Neural progenitor cell (in vitro differentiated cells): ENCODE data around the gene AP3S2. TPM values are rescaled to one million over a fixed set of nuclear protein-coding genes. Genes with fewer than 3 reads are reported as not detected.

Experiments
- DNase-seq: peaks from one replicate; pipeline ENCODE4 v3.0.0-alpha.2; 2016; ENCODE audit warnings: low spot score
- H2AFZ ChIP-seq: fragments of 200-600 bp; sonication (generic); replicated peaks from 2 replicates; pipeline ENCODE4 v1.6.1; 2016; ENCODE audit warnings: antibody characterized with exemption
- H3F3A ChIP-seq: fragments of 200-600 bp; sonication (generic); 2 replicates; pipeline ENCODE4 v1.6.1; 2016; ENCODE audit warnings: antibody characterized with exemption, low read depth
- H3K27ac ChIP-seq: fragments of 200-600 bp; sonication (generic); 2 replicates; pipeline ENCODE4 v1.5.1; 2016; ENCODE audit warnings: mild to moderate bottlenecking
- H3K27me3 ChIP-seq: fragments of 200-600 bp; sonication (generic); 2 replicates; pipeline ENCODE4 v1.6.1; 2016; ENCODE audit warnings: mild to moderate bottlenecking, moderate library complexity
- H3K36me3 ChIP-seq: fragments of 200-600 bp; sonication (generic); 2 replicates; pipeline ENCODE4 v1.5.1; 2016
- H3K4me1 ChIP-seq: fragments of 200-600 bp; sonication (generic); 2 replicates; pipeline ENCODE4 v1.6.1; 2016; ENCODE audit warnings: mixed run types
- H3K4me2 ChIP-seq: fragments of 200-600 bp; sonication (generic); 2 replicates; pipeline ENCODE4 v1.6.1; 2016
- H3K4me3 ChIP-seq: fragments of 200-600 bp; sonication (generic); 2 replicates; pipeline ENCODE4 v1.5.1; 2016
- H3K79me2 ChIP-seq: fragments of 200-600 bp; sonication (generic); 2 replicates; pipeline ENCODE4 v1.6.1; 2016; ENCODE audit warnings: low read depth
- H3K9ac ChIP-seq: fragments of 200-600 bp; sonication (generic); 2 replicates; pipeline ENCODE4 v1.6.1; 2016
- H3K9me3 ChIP-seq: fragments of 200-600 bp; sonication (generic); 2 replicates; pipeline ENCODE4 v1.5.1; 2016; ENCODE audit warnings: low read depth
- H4K20me1 ChIP-seq: fragments of 200-600 bp; sonication (generic); 2 replicates; pipeline ENCODE4 v1.6.1; 2016; ENCODE audit warnings: low read depth
- H3K27ac Mint-ChIP-seq: 3 replicates; pipeline ENCODE4 v1.8.0; 2021; ENCODE audit warnings: mixed read lengths
- H3K27me3 Mint-ChIP-seq: 2 replicates; pipeline ENCODE4 v1.8.0; 2022; ENCODE audit warnings: low read depth, mild to moderate bottlenecking, inconsistent platforms, moderate library complexity, mixed read lengths; ENCODE audit not compliant: insufficient read depth
- H3K36me3 Mint-ChIP-seq: 3 replicates; pipeline ENCODE4 v1.8.0; 2021; ENCODE audit warnings: mixed read lengths
- H3K4me1 Mint-ChIP-seq: 3 replicates; pipeline ENCODE4 v1.8.0; 2021; ENCODE audit warnings: mixed read lengths
- H3K4me3 Mint-ChIP-seq: 3 replicates; pipeline ENCODE4 v1.8.0; 2021; ENCODE audit warnings: mild to moderate bottlenecking, moderate library complexity, mixed read lengths
- H3K9me3 Mint-ChIP-seq: 3 replicates; pipeline ENCODE4 v1.8.0; 2020; ENCODE audit warnings: mixed read lengths
- CTCF ChIP-seq: fragments of 200-600 bp; sonication (generic); IDR thresholded peaks from 2 replicates; pipeline ENCODE4 v1.5.1; 2017; ENCODE audit warnings: antibody characterized with exemption, mild to moderate bottlenecking
- EZH2 ChIP-seq: fragments of 200-600 bp; sonication (generic); IDR thresholded peaks from 2 replicates; pipeline ENCODE4 v1.6.1; 2017; ENCODE audit warnings: antibody characterized with exemption, mild to moderate bottlenecking, moderate library complexity
- EZH2phosphoT487 ChIP-seq: fragments of 200-600 bp; sonication (generic); IDR thresholded peaks from 2 replicates; pipeline ENCODE4 v1.6.1; 2017; ENCODE audit warnings: antibody characterized with exemption
- total RNA-seq: library from RNA; depleted of rRNA; stranded (reverse); fragments of >200 nt; gene quantifications from 2 replicates; pipeline ENCODE4 v1.2.3, GENCODE V29; 2015; ENCODE audit warnings: low replicate concordance

AP3S2 gene
- total RNA-seq, 1 donor from 2014 or later = 75.3 TPM

GRCh38 chr15:89917442-89918101 is 23.8 kb upstream of the AP3S2 start:
- TF ChIP-seq CTCF = no peak
- no peak for TF ChIP-seq EZH2phosphoT487
- TF ChIP-seq EZH2 = no peak
- Histone ChIP-seq H3K79me2 (no peaks in the 10 kb centered on the region), H3K9ac (no peak overlapping the region), H4K20me1 (no peaks in the 10 kb centered on the region), H3K4me3 (no peak overlapping the region), H3K27ac (no peak overlapping the region), H3K36me3 (no peaks in the 10 kb centered on the region), H3F3A (peaks cover 9% of the 10 kb centered on the region), H3K9me3 (no peaks in the 10 kb centered on the region), H3K27me3 (no peaks in the 10 kb centered on the region), H3K4me2 (no peak overlapping the region), H3K4me1 (peaks cover 11% of the 10 kb centered on the region), H2AFZ (no peak overlapping the region)
- Mint-ChIP-seq H3K27ac (no peak overlapping the region), H3K4me3 (no peak overlapping the region), H3K9me3 (no peaks in the 10 kb centered on the region), H3K27me3 (peaks cover 6% of the 10 kb centered on the region), H3K36me3 (no peaks in the 10 kb centered on the region), H3K4me1 (peaks cover 11% of the 10 kb centered on the region)
- no peak for DNase-seq

- no peak overlapping the region for H3K4me3 Mint-ChIP-seq
- H3K4me2 ChIP-seq = no peak overlapping the region
- H3K4me1 Mint-ChIP-seq = peaks cover 16% of the 10 kb centered on the region
- H3K9me3 ChIP-seq = no peaks in the 10 kb centered on the region
- H3K79me2 ChIP-seq = no peaks in the 10 kb centered on the region
- H3K36me3 Mint-ChIP-seq = no peaks in the 10 kb centered on the region
- H3F3A ChIP-seq = peaks cover 9% of the 10 kb centered on the region
- no peaks in the 10 kb centered on the region for H3K9me3 Mint-ChIP-seq
- H3K4me3 ChIP-seq = no peak overlapping the region
- H3K27me3 Mint-ChIP-seq = peaks cover 6% of the 10 kb centered on the region
- peaks cover 16% of the 10 kb centered on the region for H3K4me1 ChIP-seq
- no peak overlapping the region for H3K27ac Mint-ChIP-seq
- TF ChIP-seq EZH2phosphoT487 (no peak), EZH2 (no peak), CTCF (no peak)
- H3K9ac ChIP-seq = no peak overlapping the region
- H2AFZ ChIP-seq = no peak overlapping the region
- DNase-seq = no peak
- no peak overlapping the region for H3K27ac ChIP-seq
- no peaks in the 10 kb centered on the region for H4K20me1 ChIP-seq
- no peaks in the 10 kb centered on the region for H3K27me3 ChIP-seq
- no peaks in the 10 kb centered on the region for H3K36me3 ChIP-seq
These were observed 22.9 kb upstream of the AP3S2 start for GRCh38 chr15:89916660-89917059.

GRCh38 chr15:89912674-89913396 is 19.0 kb upstream of the AP3S2 start, which contains the start of gene ARPIN:
TSS of gene ARPIN (minus strand) at chr15:89912952. CDS start at chr15:89912835, 117 bp downstream.
- Histone ChIP-seq H3K36me3 (no peaks in the 10 kb centered on the region), H3K27me3 (no peaks in the 10 kb centered on the region), H3K9ac (peak within 1 kb of the TSS; percentile 42), H3K4me2 (peak within 1 kb of the TSS; percentile 73), H3K79me2 (no peaks in the 10 kb centered on the region), H4K20me1 (no peaks in the 10 kb centered on the region), H2AFZ (peak within 1 kb of the TSS; percentile 99), H3K27ac (peak within 1 kb of the TSS; percentile 49), H3K4me1 (peaks cover 16% of the 10 kb centered on the region), H3K9me3 (no peaks in the 10 kb centered on the region), H3K4me3 (peak within 1 kb of the TSS; percentile 44), H3F3A (peaks cover 9% of the 10 kb centered on the region)
- peak within 1 kb of the TSS; percentile 86 for H3K4me3 Mint-ChIP-seq
- no peaks in the 10 kb centered on the region for H3K9me3 Mint-ChIP-seq
- H3K27me3 Mint-ChIP-seq = peaks cover 10% of the 10 kb centered on the region
- TF ChIP-seq CTCF = no peak
- TF ChIP-seq EZH2 = no peak
- TF ChIP-seq EZH2phosphoT487 = no peak
- H3K4me1 Mint-ChIP-seq = peaks cover 19% of the 10 kb centered on the region
- peak within 1 kb of the TSS; percentile 83 for H3K27ac Mint-ChIP-seq
- peak; percentile 83 for DNase-seq
- peaks cover 6% of the 10 kb centered on the region for H3K36me3 Mint-ChIP-seq
